Measurements from ENCODE around the gene B4GALT4.
"Not testable (repeated sequence)": the region's sequence is repeated elsewhere in the genome, so short reads cannot be mapped to it uniquely, and the experiment has no call there.

B4GALT4 gene

DNA sequence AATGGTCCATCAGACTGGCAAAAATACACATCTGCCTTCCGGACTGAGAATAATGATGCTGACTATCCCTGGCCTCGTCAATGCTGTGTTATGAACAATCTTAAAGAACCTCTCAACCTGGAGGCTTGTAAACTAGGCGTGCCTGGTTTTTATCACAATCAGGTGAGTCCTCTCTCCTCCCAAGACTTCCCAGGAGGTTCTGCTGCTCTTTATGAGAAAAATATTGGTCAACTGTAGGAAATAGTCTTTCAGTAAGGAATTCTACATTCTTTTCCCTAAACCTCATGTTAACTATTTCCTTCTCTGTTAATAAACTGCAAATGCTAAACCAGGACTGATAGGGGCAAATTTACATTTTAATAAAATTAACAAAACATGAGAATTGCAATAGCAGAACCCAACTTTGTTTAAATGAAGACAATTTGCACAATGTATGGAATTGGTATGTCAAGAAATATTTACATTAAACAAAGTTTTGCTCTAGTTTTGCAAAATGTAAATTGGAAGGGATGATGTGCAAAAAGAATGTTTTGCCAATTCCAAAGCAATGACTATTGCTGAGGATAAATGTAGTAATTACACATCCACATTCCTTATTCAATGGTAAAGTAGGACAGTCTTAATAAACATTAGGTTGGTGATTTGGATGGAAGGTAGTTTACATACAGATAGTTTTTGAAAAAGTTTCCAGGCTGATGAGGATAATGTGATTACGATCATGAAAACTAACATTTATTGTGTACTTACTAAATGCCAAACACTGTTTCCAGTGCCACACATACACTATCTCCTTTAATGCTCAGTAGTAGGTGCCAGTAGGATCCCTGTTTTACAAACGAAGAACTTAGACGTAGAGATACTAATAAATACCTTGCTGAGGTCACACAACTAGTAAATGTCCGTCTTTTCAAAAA lies 46.2 kb downstream of the B4GALT4 start:
- no peak for DNase-seq

- DNase-seq, result no peak
These were observed 48.9 kb downstream of the B4GALT4 start for GRCh38 chr3:119191800-119192199.

DNA sequence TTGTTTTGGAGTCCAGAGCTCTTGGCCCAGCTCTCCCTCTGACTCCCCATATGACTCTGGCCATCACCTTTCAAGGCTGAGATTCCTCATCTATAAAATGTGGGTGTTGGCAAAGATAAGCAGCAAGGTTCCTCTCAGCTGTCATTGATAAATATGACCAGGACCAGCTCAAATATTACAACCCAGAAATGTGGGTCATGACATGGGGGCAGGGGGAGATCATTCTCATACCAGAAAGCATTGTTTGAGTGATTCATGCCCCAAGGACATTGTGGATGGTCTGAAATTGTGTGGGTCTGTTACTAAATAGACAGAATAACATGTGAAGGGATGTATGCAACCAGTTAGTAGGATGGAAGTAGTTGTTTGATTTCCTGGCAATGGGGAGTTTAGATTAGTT lies 53.4 kb downstream of the B4GALT4 start:
- no peak for DNase-seq

DNA sequence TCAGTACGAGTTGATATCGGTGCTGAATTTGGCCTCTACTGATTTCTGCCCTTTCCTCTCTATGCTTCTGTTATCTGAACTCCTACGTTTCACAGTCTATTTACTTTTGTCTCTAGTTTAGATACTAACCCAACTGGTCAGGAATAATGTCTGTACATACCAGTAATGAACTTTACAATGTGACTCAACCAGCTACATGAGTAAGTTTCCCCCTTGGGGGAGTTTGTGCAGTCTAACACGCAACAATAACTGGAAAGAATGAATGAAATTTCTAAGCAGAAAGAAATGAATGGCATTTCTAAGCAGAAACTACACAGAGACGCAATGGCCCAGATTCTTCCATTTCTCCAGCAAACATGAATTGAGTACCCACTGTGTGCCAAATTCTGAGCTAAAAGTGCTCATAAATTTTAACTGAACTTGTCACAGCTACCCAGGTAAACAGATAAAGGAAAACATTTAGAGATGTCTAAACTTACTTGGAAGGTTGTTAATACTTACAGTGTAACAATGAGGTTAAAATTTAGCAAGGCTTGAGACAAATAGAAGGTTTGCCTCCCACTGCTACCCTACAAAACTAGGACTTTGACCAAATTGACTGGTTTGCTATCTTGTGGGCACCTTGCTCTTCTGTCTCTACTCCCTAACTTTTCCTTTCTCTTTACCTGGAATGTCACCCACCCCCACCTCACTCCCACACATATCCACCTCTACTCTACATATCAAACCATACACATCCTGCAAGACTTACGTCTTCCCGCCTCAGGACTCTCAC lies 55.7 kb downstream of the B4GALT4 start:
- no peak for DNase-seq

DNA sequence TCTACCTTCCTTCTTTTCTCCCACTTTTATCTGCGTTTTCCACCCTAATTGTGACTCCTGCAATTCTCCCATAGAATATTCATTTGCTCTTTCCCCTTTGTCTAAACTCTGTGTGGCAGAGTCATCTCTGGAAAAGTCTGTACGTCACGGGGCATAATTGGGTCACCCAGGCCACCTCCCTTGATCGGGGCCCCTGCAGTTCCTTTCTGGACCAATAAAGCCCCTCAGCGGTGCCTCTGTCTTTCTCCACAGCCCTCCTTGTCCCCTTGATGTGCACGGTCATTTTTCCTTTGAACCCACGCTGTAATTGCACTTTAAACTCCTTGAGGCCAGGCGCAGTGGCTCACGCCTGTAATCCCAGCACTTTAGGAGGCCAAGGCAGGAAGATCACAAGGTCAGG lies 56.6 kb downstream of the B4GALT4 start:
- no peak for DNase-seq

- no peak for DNase-seq
These were observed 58.9 kb downstream of the B4GALT4 start for GRCh38 chr3:119181765-119182164.

- DNase-seq, result no peak
These were observed 63.4 kb downstream of the B4GALT4 start for GRCh38 chr3:119177321-119177720.

DNA sequence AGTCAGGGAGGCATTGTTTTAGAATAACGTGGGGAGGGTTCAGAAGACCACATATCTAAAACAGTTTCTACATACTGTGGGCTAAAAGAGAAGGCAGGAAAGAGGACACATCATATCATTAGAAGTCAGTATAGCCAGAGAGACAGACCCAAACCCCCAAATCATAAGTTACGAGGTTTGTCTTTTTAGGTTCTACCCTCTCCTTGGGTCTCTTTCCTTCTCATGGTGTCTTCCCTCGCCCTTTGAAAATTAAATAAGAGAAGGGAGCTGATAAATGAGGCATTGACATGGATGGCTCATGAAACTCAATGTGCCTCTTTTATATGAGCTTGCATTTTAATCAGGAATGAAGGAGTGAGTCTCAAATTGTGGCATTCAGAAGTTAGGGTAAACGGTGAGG lies 63.9 kb downstream of the B4GALT4 start:
- no peak for DNase-seq

DNA sequence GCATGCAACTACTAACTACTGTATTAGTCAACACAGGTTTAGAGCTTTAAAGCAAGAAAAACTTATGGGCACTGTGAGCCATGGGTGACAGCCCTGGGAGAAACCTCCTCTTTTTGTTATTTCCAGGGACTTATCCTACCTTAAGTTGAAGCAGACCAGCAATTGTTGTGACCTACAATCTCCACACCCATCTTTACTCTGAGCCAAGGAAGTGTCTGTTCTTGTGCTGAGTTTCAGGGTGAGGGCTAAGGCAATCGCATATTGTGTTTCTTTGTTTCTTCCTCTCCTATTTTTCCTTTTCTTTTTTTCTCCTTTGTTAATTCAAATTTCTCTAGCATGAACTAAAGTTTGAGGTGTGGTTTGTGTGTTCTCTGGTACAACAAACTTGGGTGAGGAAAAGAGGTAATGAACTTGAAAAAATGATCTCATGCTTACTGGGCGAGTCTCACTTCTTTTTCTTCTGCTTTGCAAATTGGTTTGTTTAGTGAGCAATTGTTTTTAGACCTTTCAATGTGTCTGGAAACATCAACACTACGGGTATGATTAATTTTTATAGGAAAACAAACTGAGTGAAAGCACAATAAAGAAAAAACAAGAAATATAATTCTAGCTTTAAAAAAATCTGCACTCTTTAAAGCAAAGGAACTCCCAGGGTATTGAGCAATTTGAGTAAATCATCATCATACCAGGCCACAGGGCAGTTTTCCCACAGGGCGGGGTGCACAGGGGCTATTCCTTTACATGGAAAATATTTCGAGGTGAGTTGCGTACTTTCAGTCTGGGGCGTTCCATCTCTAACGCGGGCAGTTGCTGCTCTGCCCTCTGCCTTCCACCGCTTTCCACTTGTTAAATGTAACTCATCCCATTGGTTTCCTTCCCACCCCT lies 64.6 kb downstream of the B4GALT4 start:
- no peak for DNase-seq

- no peak for DNase-seq
These were observed 67.4 kb downstream of the B4GALT4 start, which contains the start of gene UPK1B for GRCh38 chr3:119173325-119173724. TSS of gene UPK1B (plus strand) at chr3:119173598. CDS start at chr3:119186742, 13,144 bp downstream.

DNA sequence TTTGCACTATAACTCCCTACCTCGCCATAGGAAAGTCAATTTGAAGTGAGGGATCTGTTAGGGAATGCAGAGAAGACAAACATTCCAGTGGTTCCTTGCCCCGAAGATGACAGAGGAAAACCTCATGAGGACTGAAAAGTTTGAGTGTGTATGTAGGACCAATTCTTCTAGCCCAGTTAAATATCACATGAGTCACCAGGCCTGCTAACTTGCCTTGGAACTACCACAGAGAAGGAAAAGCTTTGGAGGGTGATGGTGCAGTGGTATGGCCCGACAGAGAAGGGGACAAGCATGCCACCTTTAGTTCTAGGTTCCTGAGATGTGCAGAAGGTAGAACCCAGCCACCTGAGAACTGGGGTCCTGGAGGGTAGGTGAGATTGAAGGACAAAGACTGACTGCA lies 69.9 kb downstream of the B4GALT4 start:
- DNase-seq, result no peak

DNA sequence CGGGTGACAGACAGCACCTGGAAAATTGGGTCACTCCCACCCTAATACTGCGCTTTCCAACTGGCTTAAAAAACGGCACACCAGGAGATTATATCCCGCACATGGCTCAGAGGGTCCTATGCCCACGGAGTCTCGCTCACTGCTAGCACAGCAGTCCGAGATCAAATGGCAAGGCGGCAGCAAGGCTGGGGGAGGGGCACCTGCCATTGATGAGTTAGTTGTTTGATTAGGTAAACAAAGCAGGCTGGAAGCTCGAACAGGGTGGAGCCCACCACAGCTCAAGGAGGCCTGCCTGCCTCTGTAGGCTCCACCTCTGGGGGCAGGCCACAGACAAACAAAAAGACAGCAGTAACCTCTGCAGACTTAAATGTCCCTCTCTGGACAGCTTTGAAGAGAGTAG lies 75.9 kb downstream of the B4GALT4 start:
- not testable (repeated sequence) for DNase-seq

Measured in NCI-H524 treated with DMSO at 0.1 percent for 48 hours (cell line).